OCI-LY7 (cell line): ENCODE data around the gene CLEC18B. TPM values are rescaled to one million over a fixed set of nuclear protein-coding genes. Genes with fewer than 3 reads are reported as not detected.
A peak's percentile ranks its signal among the peaks of the same experiment; 100 is the strongest.
"Not testable (repeated sequence)": the region's sequence is repeated elsewhere in the genome, so short reads cannot be mapped to it uniquely, and the experiment has no call there.

Source experiments
- Bru-seq: library from RNA; stranded (reverse); fragments of 400-500 nt; gene quantifications from one replicate; lab custom pipeline; 2021; lab: Mats Ljungman, UMichigan
- BruChase-seq, 2 experiments: library from RNA; stranded (reverse); fragments of 400-500 nt; gene quantifications; one replicate each; lab custom pipeline; 2021; lab: Mats Ljungman, UMichigan
- BruUV-seq: library from RNA; stranded (reverse); fragments of 400-500 nt; replicated peaks from 2 replicates; lab custom pipeline; 2021; lab: Mats Ljungman, UMichigan
- CTCF ChIA-PET: fragments of 300-600 bp; sonication (Branson Sonifier 250); formaldehyde crosslinking; loops from one replicate; lab custom pipeline; 2022; ENCODE audit warnings: antibody characterized with exemption; ENCODE audit not compliant: unreplicated experiment; lab: Charles Lee
- POLR2A ChIA-PET: fragments of 300-600 bp; sonication (Branson Sonifier 250); formaldehyde crosslinking; loops from one replicate; lab custom pipeline; 2022; ENCODE audit warnings: antibody characterized with exemption; lab: Charles Lee
- DNase-seq: peaks from one replicate; pipeline ENCODE4 v3.0.0-alpha.2; 2015; ENCODE audit warnings: low spot score
- H2AFZ ChIP-seq: fragments of 200-600 bp; sonication (generic), shearing (Covaris generic); 2 replicates; pipeline ENCODE4 v1.6.1; 2014; ENCODE audit warnings: mild to moderate bottlenecking, antibody characterized with exemption, low read length, moderate library complexity
- H3K27ac ChIP-seq: fragments of 200-600 bp; sonication (generic); 2 replicates; pipeline ENCODE4 v1.5.1; 2014; ENCODE audit warnings: mixed run types, low read depth, mild to moderate bottlenecking, moderate library complexity, low read length, inconsistent platforms; ENCODE audit not compliant: poor library complexity, severe bottlenecking
- H3K36me3 ChIP-seq: fragments of 200-600 bp; sonication (generic); 2 replicates; pipeline ENCODE4 v1.6.1; 2014; ENCODE audit warnings: mild to moderate bottlenecking, antibody characterized with exemption, low read length, moderate library complexity, mixed read lengths; ENCODE audit not compliant: insufficient read depth
- H3K4me1 ChIP-seq: fragments of 200-600 bp; sonication (generic); 2 replicates; pipeline ENCODE4 v1.5.1; 2014; ENCODE audit warnings: mild to moderate bottlenecking, low read length; ENCODE audit not compliant: insufficient read depth, poor library complexity, severe bottlenecking
- H3K4me2 ChIP-seq: fragments of 200-600 bp; sonication (generic); 2 replicates; pipeline ENCODE4 v1.6.1; 2014; ENCODE audit warnings: mild to moderate bottlenecking, low read length
- H3K4me3 ChIP-seq: fragments of 200-600 bp; sonication (generic); 2 replicates; pipeline ENCODE4 v1.5.1; 2014; ENCODE audit warnings: mild to moderate bottlenecking, low read depth, low read length; ENCODE audit not compliant: poor library complexity, severe bottlenecking
- H3K79me2 ChIP-seq: fragments of 200-600 bp; sonication (generic); 2 replicates; pipeline ENCODE4 v1.6.1; 2016; ENCODE audit warnings: low read depth, mild to moderate bottlenecking, low read length, moderate library complexity, mixed read lengths; ENCODE audit not compliant: insufficient read depth
- H3K9me2 ChIP-seq: fragments of 200-600 bp; sonication (generic); 2 replicates; pipeline ENCODE4 v1.6.1; 2016; ENCODE audit warnings: mild to moderate bottlenecking, low read length, mixed read lengths; ENCODE audit not compliant: insufficient read depth
- H3K9me3 ChIP-seq: fragments of 200-600 bp; sonication (generic); 2 replicates; pipeline ENCODE4 v1.6.1; 2014; ENCODE audit warnings: mild to moderate bottlenecking, mixed run types, low read length, mixed read lengths
- H4K20me1 ChIP-seq: fragments of 200-600 bp; sonication (generic); 2 replicates; pipeline ENCODE4 v1.6.1; 2014; ENCODE audit warnings: mild to moderate bottlenecking, antibody characterized with exemption, low read length, moderate library complexity, mixed read lengths; ENCODE audit not compliant: insufficient read depth
- EZH2phosphoT487 ChIP-seq: fragments of 200-600 bp; sonication (generic); IDR thresholded peaks from 2 replicates; pipeline ENCODE4 v1.6.1; 2018; ENCODE audit warnings: low read depth, borderline replicate concordance, mild to moderate bottlenecking, mixed run types, antibody characterized with exemption, low read length, moderate library complexity, mixed read lengths
- intact Hi-C: fragments of 100-400 bp; cut with micrococcal nuclease; formaldehyde crosslinking; loops from one replicate; pipeline ENCODE4 v1.10.0; 2022; ENCODE audit not compliant: unreplicated experiment
- long read RNA-seq: library from polyadenylated mRNA; stranded (forward); transcript quantifications from one replicate; pipeline ENCODE4 v2.0.0, GENCODE V29; 2022
- total RNA-seq, 2 experiments: library from RNA; depleted of rRNA in 1 of 2; stranded (reverse); fragments of >200 nt in 1 of 2; shearing (Covaris generic) in 1 of 2; gene quantifications; 2 replicates each; pipeline ENCODE4 v1.2.3, GENCODE V29; 2014 to 2022
- TF ChIP-seq, protein P1 (sequence below): fragments of 200-600 bp; sonication (generic); conservative IDR thresholded peaks from 2 replicates; pipeline ENCODE4 v1.5.1; 2014; ENCODE audit warnings: mild to moderate bottlenecking, antibody characterized with exemption, low read length, moderate library complexity, mixed read lengths

The CLEC18B gene
- total RNA-seq (2014; rRNA removed; shearing (Covaris generic)) (0.21 and 0.79 TPM in 2 replicates), total RNA-seq (2022) (0.20 TPM in 1 of 2 replicates, not detected in the other), Bru-seq, nascent RNA (percentile 17 among the genes with signal in this experiment), BruChase-seq, experiment 1, labeled RNA remaining after a 6-hour chase (percentile 31 among the genes with signal in this experiment), BruChase-seq, experiment 2, labeled RNA remaining after a 2-hour chase (percentile 24 among the genes with signal in this experiment)
- long read RNA-seq, result 0 reads

- POLR2A ChIA-PET, CTCF ChIA-PET, H3K4me2 ChIP-seq, H3K36me3 ChIP-seq, H3K27ac ChIP-seq, BruUV-seq, intact Hi-C loops, H4K20me1 ChIP-seq, H3K9me3 ChIP-seq, H3K4me1 ChIP-seq, H2AFZ ChIP-seq, H3K79me2 ChIP-seq, H3K4me3 ChIP-seq, DNase-seq, H3K9me2 ChIP-seq: not testable (repeated sequence)
Measured at GRCh38 chr16:74420612-74421481, at the start of gene CLEC18B. Gene CLEC18B (minus strand): TSS chr16:74421478. CDS start chr16:74421270, 208 bp downstream.

DNA sequence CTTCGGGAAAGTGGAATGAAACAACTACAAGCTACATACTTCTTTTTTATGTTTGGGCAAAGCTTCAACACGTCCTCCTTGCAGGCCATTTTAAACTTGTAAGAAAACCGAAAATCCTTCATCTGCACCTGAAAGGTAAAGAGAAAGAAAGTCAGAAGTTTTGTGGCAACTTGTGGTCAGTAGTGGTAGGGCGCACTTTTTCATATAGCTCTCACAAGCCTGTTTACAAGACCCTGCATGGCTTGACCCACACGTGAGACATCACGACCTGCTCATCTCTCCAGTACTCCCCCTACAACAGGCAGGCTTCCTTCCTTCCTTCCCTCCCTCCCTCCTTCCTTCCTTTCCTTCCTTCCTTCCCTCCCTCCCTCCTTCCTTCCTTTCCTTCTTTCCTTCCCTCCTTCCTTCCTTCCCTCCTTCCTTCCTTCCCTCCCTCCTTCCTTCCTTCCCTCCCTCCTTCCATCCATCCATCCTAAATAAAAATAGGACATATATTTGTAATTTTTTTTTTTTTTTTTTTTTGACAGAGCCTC is 48.7 kb upstream of the CLEC18B start:
- BruUV-seq, result no TSS peak
- no peaks in the 10 kb centered on the region for H3K9me2 ChIP-seq
- H4K20me1 ChIP-seq, result no peaks in the 10 kb centered on the region
- no peak overlapping the region for H3K4me3 ChIP-seq
- intact Hi-C loops, result no loop called here
- H3K4me2 ChIP-seq, result no peak overlapping the region
- H3K27ac ChIP-seq, result no peak overlapping the region
- DNase-seq, result no peak
- no peaks in the 10 kb centered on the region for H3K4me1 ChIP-seq
- ChIA-PET CTCF (no interaction called here), POLR2A (no interaction called here)
- H3K36me3 ChIP-seq, result peaks cover 74% of the 10 kb centered on the region
- H2AFZ ChIP-seq, result no peak overlapping the region
- TF ChIP-seq, protein P1, sequence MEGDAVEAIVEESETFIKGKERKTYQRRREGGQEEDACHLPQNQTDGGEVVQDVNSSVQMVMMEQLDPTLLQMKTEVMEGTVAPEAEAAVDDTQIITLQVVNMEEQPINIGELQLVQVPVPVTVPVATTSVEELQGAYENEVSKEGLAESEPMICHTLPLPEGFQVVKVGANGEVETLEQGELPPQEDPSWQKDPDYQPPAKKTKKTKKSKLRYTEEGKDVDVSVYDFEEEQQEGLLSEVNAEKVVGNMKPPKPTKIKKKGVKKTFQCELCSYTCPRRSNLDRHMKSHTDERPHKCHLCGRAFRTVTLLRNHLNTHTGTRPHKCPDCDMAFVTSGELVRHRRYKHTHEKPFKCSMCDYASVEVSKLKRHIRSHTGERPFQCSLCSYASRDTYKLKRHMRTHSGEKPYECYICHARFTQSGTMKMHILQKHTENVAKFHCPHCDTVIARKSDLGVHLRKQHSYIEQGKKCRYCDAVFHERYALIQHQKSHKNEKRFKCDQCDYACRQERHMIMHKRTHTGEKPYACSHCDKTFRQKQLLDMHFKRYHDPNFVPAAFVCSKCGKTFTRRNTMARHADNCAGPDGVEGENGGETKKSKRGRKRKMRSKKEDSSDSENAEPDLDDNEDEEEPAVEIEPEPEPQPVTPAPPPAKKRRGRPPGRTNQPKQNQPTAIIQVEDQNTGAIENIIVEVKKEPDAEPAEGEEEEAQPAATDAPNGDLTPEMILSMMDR, result no peak
- TF ChIP-seq EZH2phosphoT487, result no peak
- H3K9me3 ChIP-seq, result no peaks in the 10 kb centered on the region
- H3K79me2 ChIP-seq, result no peaks in the 10 kb centered on the region

DNA sequence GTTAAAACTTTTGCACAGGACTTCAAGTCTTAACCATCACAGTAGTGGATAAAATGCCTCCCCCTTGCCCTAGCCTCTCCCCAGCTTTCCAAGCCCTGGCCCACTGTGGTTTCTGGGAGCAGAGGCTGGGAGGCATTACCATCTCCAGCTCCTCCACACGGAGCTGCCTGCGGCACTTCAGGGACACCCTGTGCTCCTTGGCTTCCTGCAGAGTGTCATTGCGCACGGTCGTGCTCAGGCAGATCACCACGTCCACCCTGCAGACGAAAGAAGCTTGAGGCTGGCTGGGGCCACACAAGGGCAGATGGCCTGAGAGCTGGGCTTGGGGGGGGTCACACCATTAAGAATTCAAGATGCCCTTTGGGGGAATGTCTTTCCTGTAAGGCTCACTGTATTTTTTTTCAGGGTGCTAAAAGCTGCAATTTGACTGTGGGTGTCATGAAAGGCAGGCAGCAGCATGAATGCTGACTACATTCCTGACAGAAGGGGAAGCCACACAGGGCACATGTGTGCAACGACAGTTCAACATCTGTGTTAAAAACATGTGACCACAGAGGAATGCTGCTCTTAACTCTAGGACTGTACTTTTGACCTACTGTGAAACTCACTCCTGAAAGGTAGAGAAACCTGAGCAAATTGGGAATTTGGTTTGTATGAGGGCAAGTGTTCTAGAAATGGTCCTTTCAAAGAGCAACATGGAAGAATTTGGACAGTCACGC is 47.7 kb upstream of the CLEC18B start:
- ChIA-PET POLR2A (no interaction called here), CTCF (no interaction called here)
- Histone ChIP-seq H3K4me2 (no peak overlapping the region), H3K9me2 (no peaks in the 10 kb centered on the region), H3K27ac (no peak overlapping the region), H3K4me3 (no peak overlapping the region), H2AFZ (no peak overlapping the region), H3K4me1 (peaks cover 2% of the 10 kb centered on the region), H3K9me3 (no peaks in the 10 kb centered on the region), H3K36me3 (peaks cover 77% of the 10 kb centered on the region), H3K79me2 (no peaks in the 10 kb centered on the region), H4K20me1 (no peaks in the 10 kb centered on the region)
- TF ChIP-seq, protein P1, result no peak
- TF ChIP-seq EZH2phosphoT487, result no peak
- intact Hi-C loops, result no loop called here
- no peak for DNase-seq
- no TSS peak for BruUV-seq
